CD14-positive monocyte (primary cell): ENCODE data around the gene MAGEB6. TPM values are rescaled to one million over a fixed set of nuclear protein-coding genes. Genes with fewer than 3 reads are reported as not detected.

Experiments
- DNase-seq, 3 donors: peaks; one replicate each; pipeline ENCODE4 v3.0.0-alpha.2; 2011 to 2022
- H2AFZ ChIP-seq: 2 replicates; pipeline ENCODE4 v1.6.0; 2012; ENCODE audit warnings: mild to moderate bottlenecking, low read depth, low read length, inconsistent platforms; ENCODE audit not compliant: insufficient read depth, poor library complexity, severe bottlenecking
- H3K27ac ChIP-seq, 2 donors: 1 replicate in 1 of 2; 2 replicates in 1 of 2; pipeline ENCODE4 v1.5.1; 2012 to 2013; ENCODE audit warnings: low read length in 2 of 2, control low read depth in 1 of 2, inconsistent platforms in 1 of 2, low read depth in 1 of 2, mild to moderate bottlenecking in 1 of 2
- H3K27me3 ChIP-seq, 2 donors: one replicate each; pipeline versions ENCODE4 v1.6.0 to v1.6.1; 2011 to 2013; ENCODE audit warnings: low read length in 2 of 2; ENCODE audit not compliant: control insufficient read depth in 2 of 2, insufficient read depth in 2 of 2
- H3K36me3 ChIP-seq, 2 donors: replicated peaks in 1 of 2; 1 replicate in 1 of 2; 2 replicates in 1 of 2; pipeline versions ENCODE4 v1.5.1 to v1.6.1; 2012 to 2013; ENCODE audit warnings: low read length in 2 of 2, control low read depth in 1 of 2, inconsistent platforms in 1 of 2, mild to moderate bottlenecking in 1 of 2; ENCODE audit not compliant: insufficient read depth in 2 of 2, control insufficient read depth in 1 of 2
- H3K4me1 ChIP-seq, 2 donors: 1 replicate in 1 of 2; 2 replicates in 1 of 2; pipeline versions ENCODE4 v1.5.1 to v1.6.1; 2012 to 2013; ENCODE audit warnings: low read length in 2 of 2, control low read depth in 1 of 2, inconsistent platforms in 1 of 2, mild to moderate bottlenecking in 1 of 2, moderate library complexity in 1 of 2; ENCODE audit not compliant: insufficient read depth in 2 of 2, control insufficient read depth in 1 of 2
- H3K4me2 ChIP-seq: replicated peaks from 2 replicates; pipeline ENCODE3; 2012; ENCODE audit warnings: low read length, moderate library complexity, mild to moderate bottlenecking; ENCODE audit not compliant: poor library complexity, severe bottlenecking; ENCODE audit errors: extremely low read depth
- H3K4me3 ChIP-seq, 3 experiments: fragments of 200-600 bp in 1 of 3; sonication (generic) in 1 of 3; replicated peaks in 1 of 3; 1 replicate in 2 of 3; 2 replicates in 1 of 3; pipeline ENCODE4 v1.5.1; 2011 to 2013; ENCODE audit warnings: low read length in 3 of 3, mild to moderate bottlenecking in 3 of 3, control low read depth in 2 of 3, low read depth in 2 of 3, inconsistent platforms in 1 of 3, moderate library complexity in 1 of 3
- H3K79me2 ChIP-seq: 2 replicates; pipeline ENCODE4 v1.6.0; 2012; ENCODE audit warnings: mild to moderate bottlenecking, control low read depth, inconsistent platforms, low read length, moderate library complexity; ENCODE audit not compliant: insufficient read depth
- H3K9ac ChIP-seq: 2 replicates; pipeline ENCODE4 v1.6.0; 2017; ENCODE audit warnings: low read length, mild to moderate bottlenecking; ENCODE audit not compliant: insufficient read depth, poor library complexity, severe bottlenecking
- H3K9me3 ChIP-seq, 2 donors: replicated peaks in 1 of 2; 1 replicate in 1 of 2; 2 replicates in 1 of 2; pipeline versions ENCODE4 v1.5.1 to v1.6.1; 2012 to 2013; ENCODE audit warnings: low read length in 2 of 2, control low read depth in 1 of 2; ENCODE audit not compliant: control insufficient read depth in 1 of 2, insufficient read depth in 1 of 2
- H4K20me1 ChIP-seq: 2 replicates; pipeline ENCODE4 v1.6.0; 2012; ENCODE audit warnings: mild to moderate bottlenecking, low read length, control low read depth, moderate library complexity; ENCODE audit not compliant: insufficient read depth
- H3K27ac Mint-ChIP-seq, 7 donors: one replicate each; pipeline ENCODE4 v1.8.0; 2020; ENCODE audit warnings: mild to moderate bottlenecking in 7 of 7, mixed read lengths in 7 of 7, moderate library complexity in 6 of 7, inconsistent platforms in 2 of 7
- H3K27me3 Mint-ChIP-seq, 3 donors: one replicate each; pipeline ENCODE4 v1.8.0; 2021 to 2022; ENCODE audit warnings: low read depth in 3 of 3, mild to moderate bottlenecking in 3 of 3, mixed read lengths in 3 of 3, moderate library complexity in 3 of 3, inconsistent platforms in 1 of 3
- H3K36me3 Mint-ChIP-seq, 2 donors: one replicate each; pipeline ENCODE4 v1.8.0; 2020; ENCODE audit warnings: mixed read lengths in 2 of 2, inconsistent platforms in 1 of 2, mild to moderate bottlenecking in 1 of 2
- H3K4me1 Mint-ChIP-seq: one replicate; pipeline ENCODE4 v1.8.0; 2020; ENCODE audit warnings: mild to moderate bottlenecking, mixed read lengths
- H3K4me3 Mint-ChIP-seq, 2 donors: one replicate each; pipeline ENCODE4 v1.8.0; 2020; ENCODE audit warnings: mild to moderate bottlenecking in 2 of 2, mixed read lengths in 2 of 2, moderate library complexity in 1 of 2
- H3K9me3 Mint-ChIP-seq, 7 donors: one replicate each; pipeline ENCODE4 v1.8.0; 2020 to 2022; ENCODE audit warnings: mixed read lengths in 7 of 7, mild to moderate bottlenecking in 6 of 7, moderate library complexity in 6 of 7, inconsistent platforms in 2 of 7
- WGBS: methylation state at CpG from one replicate; pipeline ENCODE4 v1.1.5; 2013; ENCODE audit warnings: missing lambda C conversion rate; ENCODE audit not compliant: insufficient coverage; 5-methylcytosine and 5-hydroxymethylcytosine counted together
- intact Hi-C, 2 donors: fragments of 100-400 bp; cut with micrococcal nuclease; formaldehyde crosslinking; loops; one replicate each; pipeline versions ENCODE4 v1.15.0 to v1.15.1; 2023
- polyA plus RNA-seq, 3 donors: library from polyadenylated mRNA; depleted of rRNA in 1 of 3; unstranded in 2 of 3; stranded (reverse) in 1 of 3; fragments of 300-500 nt in 2 of 3; fragments of >200 nt in 1 of 3; fragmentation: Illumina TruSeq in 2 of 3; gene quantifications; 1 replicate in 2 of 3; 2 replicates in 1 of 3; pipeline ENCODE4 v1.2.3, GENCODE V29; 2012 to 2021
- TF ChIP-seq, protein P1 (sequence below): fragments of 200-600 bp; IDR thresholded peaks from one replicate; pipeline ENCODE4 v1.8.0; 2022; ENCODE audit warnings: antibody characterized with exemption, mild to moderate bottlenecking

The MAGEB6 gene
- polyA plus RNA-seq, 3 donors, result not detected

DNA sequence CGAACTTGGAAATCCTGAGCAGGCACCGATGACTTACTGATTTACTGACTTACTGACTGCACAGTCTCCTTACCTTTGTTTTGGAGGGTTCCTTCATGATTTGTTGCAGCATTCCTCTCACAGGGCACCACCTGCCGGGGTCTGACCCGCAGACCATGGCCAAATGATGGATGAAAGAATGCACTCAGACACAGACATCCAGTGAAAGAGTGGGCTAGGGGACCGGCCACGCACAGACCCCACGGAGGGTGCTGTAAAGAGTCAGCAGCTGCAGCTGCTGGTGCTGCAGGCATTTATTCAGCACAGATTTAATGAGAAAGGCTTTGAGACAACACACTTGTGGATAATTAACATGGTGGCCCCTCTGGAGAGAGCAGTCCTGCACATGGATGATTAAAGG is 27.1 kb downstream of the MAGEB6 start:
- Mint-ChIP-seq H3K27ac (no peak overlapping the region), H3K4me1 (no peaks in the 10 kb centered on the region), H3K36me3 (no peaks in the 10 kb centered on the region), H3K4me3 (no peak overlapping the region), H3K27me3 (peaks cover 0 to 3% (median 0%) of the 10 kb centered on the region in 3 donors), H3K9me3 (peaks cover 2 to 10% (median 6%) of the 10 kb centered on the region in 7 donors)
- Histone ChIP-seq H4K20me1 (no peaks in the 10 kb centered on the region), H3K4me1 (no peaks in the 10 kb centered on the region), H3K4me2 (no peak overlapping the region), H3K36me3 (no peaks in the 10 kb centered on the region), H3K9me3 (peaks cover 0 to 9% of the 10 kb centered on the region in 2 donors), H3K4me3 (no peak overlapping the region), H2AFZ (no peak overlapping the region), H3K9ac (no peak overlapping the region), H3K27ac (no peak overlapping the region), H3K79me2 (no peaks in the 10 kb centered on the region), H3K27me3 (no peaks in the 10 kb centered on the region)
- intact Hi-C loops, result no loop called here
- WGBS, result 80% methylated on average over 2 of the region's 7 CpGs
- no peak for DNase-seq
- TF ChIP-seq, protein P1, sequence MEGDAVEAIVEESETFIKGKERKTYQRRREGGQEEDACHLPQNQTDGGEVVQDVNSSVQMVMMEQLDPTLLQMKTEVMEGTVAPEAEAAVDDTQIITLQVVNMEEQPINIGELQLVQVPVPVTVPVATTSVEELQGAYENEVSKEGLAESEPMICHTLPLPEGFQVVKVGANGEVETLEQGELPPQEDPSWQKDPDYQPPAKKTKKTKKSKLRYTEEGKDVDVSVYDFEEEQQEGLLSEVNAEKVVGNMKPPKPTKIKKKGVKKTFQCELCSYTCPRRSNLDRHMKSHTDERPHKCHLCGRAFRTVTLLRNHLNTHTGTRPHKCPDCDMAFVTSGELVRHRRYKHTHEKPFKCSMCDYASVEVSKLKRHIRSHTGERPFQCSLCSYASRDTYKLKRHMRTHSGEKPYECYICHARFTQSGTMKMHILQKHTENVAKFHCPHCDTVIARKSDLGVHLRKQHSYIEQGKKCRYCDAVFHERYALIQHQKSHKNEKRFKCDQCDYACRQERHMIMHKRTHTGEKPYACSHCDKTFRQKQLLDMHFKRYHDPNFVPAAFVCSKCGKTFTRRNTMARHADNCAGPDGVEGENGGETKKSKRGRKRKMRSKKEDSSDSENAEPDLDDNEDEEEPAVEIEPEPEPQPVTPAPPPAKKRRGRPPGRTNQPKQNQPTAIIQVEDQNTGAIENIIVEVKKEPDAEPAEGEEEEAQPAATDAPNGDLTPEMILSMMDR, result no peak

DNA sequence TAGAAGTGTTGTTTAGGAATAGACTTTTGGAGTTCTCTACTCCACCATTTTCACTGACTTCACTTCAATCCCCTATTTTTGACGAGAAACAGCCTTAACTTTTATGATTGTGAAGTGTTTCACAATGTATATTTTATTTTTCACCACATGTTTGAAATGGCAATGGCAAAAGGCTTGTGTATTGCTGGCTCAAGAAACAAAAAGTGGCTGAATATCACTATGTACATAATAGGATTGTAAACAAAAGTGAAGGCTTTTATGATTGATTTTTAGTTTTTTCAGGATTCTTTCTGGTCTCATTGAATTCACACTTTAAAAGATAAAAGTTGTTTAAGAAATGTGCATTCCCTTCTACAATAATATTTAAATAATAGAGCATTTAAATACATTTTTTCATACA is 41.9 kb downstream of the MAGEB6 start:
- Histone ChIP-seq H3K9me3 (peaks cover 0 to 14% of the 10 kb centered on the region in 2 donors), H3K27ac (no peak overlapping the region), H3K9ac (no peak overlapping the region), H2AFZ (no peak overlapping the region), H3K4me3 (no peak overlapping the region), H3K4me2 (no peak overlapping the region), H3K36me3 (no peaks in the 10 kb centered on the region), H3K27me3 (no peaks in the 10 kb centered on the region), H3K4me1 (no peaks in the 10 kb centered on the region), H3K79me2 (no peaks in the 10 kb centered on the region), H4K20me1 (no peaks in the 10 kb centered on the region)
- no CpG with 5 or more reads among the region's 1 CpG for WGBS
- H3K9me3 Mint-ChIP-seq, result peaks cover 0 to 16% (median 2%) of the 10 kb centered on the region in 7 donors
- no peaks in the 10 kb centered on the region for H3K36me3 Mint-ChIP-seq
- H3K27me3 Mint-ChIP-seq, result no peaks in the 10 kb centered on the region
- no peak for DNase-seq
- no peaks in the 10 kb centered on the region for H3K4me1 Mint-ChIP-seq
- TF ChIP-seq, protein P1, result no peak
- intact Hi-C loops, result no loop called here
- no peak overlapping the region for H3K27ac Mint-ChIP-seq
- H3K4me3 Mint-ChIP-seq, result no peak overlapping the region

Other genes with a start within 250 kb of the MAGEB6 start
- not detected for gene MAGEB18, start 54.1 kb upstream of the MAGEB6 start, polyA plus RNA-seq
- not detected for gene MAGEB6B, start 31.8 kb upstream of the MAGEB6 start, polyA plus RNA-seq
- not detected for gene MAGEB5, start 23.7 kb downstream of the MAGEB6 start, polyA plus RNA-seq